Measurements from ENCODE around the gene NELFA. TPM values are rescaled to one million over a fixed set of nuclear protein-coding genes. Genes with fewer than 3 reads are reported as not detected.
"Not testable (repeated sequence)": the region's sequence is repeated elsewhere in the genome, so short reads cannot be mapped to it uniquely, and the experiment has no call there.

The NELFA gene
- total RNA-seq, 1 experiment from 2014 or later = 19.4 TPM

DNA sequence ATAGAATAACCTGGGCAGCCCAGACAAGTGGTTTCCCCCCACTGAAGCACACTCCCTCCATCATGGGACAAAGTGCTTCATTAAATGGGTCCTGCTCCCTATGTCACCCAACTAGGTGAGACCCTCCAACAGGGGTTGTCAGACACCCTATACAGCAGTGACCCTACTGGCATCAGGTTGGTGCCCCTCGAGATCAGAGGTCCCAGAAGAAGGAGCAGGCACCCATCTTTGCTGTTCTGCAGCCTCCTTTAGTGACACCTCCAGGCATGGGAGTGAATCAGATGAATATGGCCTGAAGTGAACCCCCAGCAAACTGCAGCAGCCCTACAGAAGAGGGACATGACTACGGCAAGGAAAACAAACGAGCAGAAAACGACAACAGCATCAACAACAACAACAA, 11.1 kb downstream of the NELFA start:
- no peak for DNase-seq (ENCODE audit: extremely low read depth, low read depth)

DNA sequence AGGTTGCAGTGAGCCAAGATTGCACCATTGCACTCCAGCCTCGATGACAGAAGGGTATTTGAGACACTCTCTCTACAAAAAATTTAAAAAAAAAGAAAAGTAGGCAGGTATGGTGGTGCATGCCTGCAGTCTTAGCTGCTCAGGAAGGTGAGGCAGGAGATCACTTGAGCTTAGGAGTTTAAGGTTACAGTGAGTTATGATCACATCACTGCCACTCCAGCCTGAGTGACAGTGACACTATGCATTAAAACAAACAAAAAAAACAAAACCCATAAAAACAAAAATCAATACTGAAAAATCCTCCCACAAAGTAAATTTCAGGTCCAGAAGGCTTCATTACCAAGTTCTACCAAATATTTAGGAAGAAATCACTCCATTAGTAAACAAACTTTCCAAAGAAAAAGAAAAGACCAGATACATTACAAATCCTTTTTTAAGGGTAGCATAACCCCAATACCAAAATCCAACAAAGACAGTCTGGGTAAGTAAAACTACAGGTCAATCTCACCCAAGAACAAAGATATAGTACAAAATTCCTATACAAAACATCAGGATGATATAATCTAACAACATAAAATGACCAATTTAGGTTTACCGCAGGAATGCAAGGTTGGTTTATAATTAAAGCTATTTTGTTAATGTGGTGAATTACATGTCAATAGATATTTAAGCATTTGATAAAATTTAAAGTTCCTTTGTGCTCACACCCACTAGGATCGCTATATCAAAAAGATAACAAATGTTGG, 11.7 kb downstream of the NELFA start:
- no peak for DNase-seq (ENCODE audit: extremely low read depth, low read depth)

DNA sequence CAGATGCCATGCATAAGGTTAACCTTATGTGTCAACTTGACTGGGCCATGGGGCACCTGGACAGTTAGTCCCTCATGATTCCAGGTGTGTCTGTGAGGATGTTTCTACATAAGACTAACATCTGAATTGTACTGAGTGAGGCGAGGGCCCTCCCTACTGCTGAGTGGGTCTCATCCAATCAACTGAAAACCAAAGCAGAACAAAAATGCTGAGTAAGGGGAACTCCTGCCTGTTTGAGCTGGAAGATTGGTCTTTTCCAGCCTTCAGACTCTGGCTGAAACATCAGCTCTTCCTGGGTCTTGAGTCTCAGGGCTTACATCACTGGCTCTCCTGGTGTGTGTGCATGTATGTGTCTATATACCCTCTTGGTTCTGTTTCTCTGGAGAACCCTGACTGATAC, 13.8 kb downstream of the NELFA start:
- DNase-seq (ENCODE audit: extremely low read depth, low read depth) = no peak

DNA sequence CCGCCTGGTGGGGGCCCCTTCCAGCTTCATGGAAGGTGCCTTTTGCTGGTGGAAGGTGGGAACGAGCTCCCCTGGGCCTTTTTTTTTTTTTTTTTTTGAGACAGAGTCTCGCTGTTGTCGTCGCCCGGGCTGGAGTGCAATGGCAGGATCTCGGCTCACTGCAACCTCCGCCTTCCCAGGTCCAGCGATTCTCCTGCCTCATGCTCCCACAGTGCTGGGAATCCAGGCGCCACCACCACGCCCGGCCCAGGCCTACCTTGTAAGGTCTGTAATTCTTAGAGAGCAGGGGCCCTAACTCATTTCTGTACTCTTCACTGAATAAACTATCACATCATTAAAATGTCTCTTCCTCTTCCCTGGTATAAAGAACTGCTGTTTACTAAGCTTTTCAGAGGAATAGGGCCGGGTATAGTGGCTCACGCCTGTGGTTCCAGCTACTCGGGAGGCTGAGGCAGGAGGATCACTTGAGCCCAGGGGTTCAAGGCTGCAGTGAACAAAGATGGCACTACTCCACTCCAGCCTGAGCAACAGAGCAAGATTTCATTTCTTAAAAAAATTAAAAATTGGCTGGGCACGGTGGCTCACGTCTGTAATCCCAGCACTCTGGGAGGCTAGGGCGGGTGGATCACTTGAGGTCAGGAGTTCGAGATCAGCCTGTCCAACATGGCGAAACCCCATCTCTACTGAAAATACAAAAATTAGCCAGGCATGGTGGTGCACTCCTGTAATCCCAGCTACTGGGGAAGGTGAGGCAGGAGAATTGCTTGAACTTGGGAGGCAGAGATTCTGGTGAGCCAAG, 14.9 kb downstream of the NELFA start:
- DNase-seq (ENCODE audit: extremely low read depth, low read depth) = not testable (repeated sequence)

- DNase-seq (ENCODE audit: extremely low read depth, low read depth) = no peak
These were observed 15.6 kb downstream of the NELFA start for GRCh38 chr4:1993169-1993516.

DNA sequence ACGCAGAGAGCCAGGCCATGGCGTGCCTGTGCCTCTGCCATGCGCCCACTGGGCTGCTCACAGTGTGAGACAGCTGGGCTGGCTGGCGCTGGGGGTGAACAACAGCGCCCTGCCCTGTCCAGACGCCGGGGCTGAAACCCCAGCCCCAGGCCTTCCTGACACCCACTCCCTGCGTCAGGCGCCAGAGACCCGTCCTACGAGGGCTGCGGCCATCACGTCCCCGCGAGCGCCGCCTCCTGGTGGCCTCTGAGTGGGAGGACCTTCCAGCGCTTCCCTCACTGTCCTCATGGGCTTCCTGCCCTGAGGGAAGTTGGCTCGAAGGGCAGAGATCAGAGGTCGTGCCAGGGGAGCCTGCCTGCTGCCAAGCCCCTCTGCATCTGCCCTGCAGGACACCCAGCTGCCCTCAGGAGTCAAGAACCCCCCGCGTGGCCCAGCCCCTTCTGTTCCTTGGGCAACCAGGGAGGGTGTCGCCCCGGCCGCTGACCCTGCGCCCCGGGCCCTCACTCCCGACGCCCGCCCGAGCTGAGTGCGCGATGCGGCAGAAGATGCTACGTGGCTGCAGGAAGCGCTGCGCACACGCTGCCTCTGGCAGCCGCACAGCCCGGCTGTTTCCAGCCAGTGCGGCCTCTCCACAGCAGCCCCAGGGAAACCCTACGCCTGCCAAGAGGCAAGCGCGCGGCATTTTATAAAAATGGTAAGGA, 16.2 kb downstream of the NELFA start:
- no peak for DNase-seq (ENCODE audit: extremely low read depth, low read depth)

DNA sequence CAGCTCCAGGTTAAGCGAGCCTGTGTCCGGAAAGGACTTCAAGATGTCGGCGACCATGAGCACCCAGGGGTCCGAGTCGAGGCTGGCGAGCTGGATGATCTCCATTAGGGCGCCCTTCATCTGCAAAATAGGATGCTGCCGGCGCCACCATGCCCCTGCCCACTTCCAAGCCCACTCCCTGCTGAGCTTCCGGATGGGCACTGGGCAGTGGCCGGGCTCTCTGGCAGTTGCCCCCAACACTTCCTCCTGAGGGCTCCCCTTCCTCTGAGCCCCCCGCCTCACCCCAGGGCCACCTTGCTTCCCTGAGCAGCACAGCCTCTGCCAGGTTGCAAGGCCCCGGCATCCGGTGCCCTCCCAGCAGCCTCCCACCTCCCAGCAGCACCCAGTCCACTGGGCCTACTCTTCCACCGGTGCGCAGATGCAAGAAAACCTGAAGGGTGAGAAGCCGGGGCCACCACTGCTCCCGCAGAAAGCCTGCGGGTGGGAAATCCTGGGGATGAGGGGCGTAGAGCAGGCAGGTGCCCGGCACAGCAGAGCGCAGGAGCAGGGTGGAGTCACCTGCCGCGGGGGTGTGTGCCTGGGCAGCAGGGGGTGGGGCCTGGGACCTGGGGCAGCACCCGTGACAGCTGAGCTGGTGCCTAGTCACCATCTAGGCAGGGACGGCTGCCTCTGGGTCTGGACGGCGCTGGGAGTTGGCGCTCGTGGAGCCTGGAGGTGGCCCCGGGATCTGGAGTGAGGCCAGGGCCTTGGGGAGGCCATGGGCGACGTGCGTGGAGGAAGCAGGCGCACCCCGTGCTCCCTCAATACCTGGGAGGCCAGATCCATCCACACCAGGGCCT, 17.0 kb downstream of the NELFA start:
- DNase-seq (ENCODE audit: extremely low read depth, low read depth) = no peak

DNA sequence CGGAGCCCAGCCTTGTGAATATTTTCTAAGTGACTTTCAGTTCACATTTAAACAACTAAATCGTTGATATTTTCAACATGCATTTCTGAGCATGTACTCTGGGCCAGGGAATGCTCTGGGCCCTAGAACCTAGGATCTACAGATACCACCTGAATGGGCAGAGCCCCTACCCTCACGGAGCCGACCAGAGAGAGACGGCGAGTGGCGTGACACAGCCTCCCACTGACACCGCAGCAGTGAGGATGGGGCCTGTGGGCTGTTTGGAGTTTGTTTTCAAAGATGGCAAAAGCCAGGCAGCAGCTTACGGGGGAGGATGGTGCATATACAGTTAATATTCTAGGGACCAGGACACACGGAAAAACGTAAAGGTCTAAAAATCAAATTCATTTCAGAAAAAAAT, 17.7 kb downstream of the NELFA start:
- no peak for DNase-seq (ENCODE audit: extremely low read depth, low read depth)

- DNase-seq (ENCODE audit: extremely low read depth, low read depth) = no peak
These were observed 18.1 kb downstream of the NELFA start for GRCh38 chr4:1990676-1991075.

DNA sequence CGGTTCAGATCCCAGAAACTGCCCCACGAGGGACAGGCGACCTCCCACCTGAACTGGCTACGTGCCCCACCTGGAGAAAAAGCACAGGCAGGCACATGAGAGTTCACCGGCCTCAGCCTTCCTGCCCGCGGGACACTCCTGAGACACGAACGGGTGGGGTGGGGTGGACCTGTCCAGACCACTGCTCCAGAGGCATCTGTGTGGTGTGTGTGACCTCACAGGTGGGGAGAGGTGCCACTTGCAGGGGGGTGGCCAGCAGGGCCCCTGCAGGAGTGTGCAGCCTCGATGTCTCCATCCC, 18.5 kb downstream of the NELFA start:
- DNase-seq (ENCODE audit: extremely low read depth, low read depth) = no peak

GRCh38 chr4:1989533-1990347, 19.0 kb downstream of the NELFA start:
- no peak for DNase-seq (ENCODE audit: extremely low read depth, low read depth)

- DNase-seq (ENCODE audit: extremely low read depth, low read depth) = no peak
These were observed 20.4 kb downstream of the NELFA start for GRCh38 chr4:1988327-1988724.

GRCh38 chr4:1987721-1988326, 20.9 kb downstream of the NELFA start:
- DNase-seq (ENCODE audit: extremely low read depth, low read depth) = no peak

DNA sequence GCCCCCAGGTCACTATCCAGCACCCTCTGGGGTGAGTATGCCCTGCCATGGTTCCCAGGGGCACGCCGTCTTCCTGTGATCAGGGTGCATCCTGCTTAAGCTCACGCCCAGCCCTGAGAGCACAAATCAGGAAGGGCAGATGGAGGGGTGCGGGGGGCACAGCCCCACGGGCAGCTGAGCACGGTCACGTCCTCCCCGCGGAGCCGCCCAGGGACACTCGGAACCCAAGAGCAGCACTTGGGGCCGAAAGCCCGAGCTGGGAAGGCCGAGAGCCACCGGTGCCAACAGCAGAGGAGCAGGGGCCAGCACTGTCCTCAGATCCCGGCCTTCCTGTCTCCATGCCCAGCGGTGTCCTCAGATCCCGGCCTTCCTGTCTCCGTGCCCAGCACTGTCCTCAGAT, 21.5 kb downstream of the NELFA start:
- DNase-seq (ENCODE audit: extremely low read depth, low read depth) = no peak

DNA sequence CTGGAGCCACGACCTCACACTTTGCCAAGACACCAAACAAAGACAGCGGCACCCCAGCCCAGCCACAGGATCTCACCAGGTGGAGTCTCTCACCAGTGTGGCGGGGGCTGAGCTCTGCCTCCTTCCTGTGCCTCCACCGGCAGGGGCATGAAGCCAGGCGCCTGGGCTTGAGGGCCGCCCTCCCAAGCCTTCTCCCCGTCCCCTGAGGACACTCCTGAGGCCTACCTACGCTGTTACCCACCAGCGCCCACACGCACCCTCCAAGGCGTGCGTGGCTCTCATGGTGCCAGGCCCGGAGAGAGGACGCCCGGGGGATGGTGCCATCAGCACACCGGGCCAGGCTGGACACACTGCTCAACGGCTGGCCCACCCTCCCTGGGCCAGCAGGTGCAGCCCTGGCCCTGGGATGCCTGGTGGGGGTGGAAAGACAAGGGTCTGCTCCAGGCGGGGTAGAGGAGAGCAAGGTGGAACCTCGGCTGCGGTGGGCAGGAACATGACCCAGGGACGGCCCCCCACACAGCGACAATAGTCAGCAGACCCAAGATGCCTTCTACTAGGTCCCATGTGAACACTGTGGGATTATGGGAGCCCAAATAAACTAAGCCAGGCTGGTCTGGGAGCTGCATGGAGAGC, 22.1 kb downstream of the NELFA start:
- DNase-seq (ENCODE audit: extremely low read depth, low read depth) = no peak

DNA sequence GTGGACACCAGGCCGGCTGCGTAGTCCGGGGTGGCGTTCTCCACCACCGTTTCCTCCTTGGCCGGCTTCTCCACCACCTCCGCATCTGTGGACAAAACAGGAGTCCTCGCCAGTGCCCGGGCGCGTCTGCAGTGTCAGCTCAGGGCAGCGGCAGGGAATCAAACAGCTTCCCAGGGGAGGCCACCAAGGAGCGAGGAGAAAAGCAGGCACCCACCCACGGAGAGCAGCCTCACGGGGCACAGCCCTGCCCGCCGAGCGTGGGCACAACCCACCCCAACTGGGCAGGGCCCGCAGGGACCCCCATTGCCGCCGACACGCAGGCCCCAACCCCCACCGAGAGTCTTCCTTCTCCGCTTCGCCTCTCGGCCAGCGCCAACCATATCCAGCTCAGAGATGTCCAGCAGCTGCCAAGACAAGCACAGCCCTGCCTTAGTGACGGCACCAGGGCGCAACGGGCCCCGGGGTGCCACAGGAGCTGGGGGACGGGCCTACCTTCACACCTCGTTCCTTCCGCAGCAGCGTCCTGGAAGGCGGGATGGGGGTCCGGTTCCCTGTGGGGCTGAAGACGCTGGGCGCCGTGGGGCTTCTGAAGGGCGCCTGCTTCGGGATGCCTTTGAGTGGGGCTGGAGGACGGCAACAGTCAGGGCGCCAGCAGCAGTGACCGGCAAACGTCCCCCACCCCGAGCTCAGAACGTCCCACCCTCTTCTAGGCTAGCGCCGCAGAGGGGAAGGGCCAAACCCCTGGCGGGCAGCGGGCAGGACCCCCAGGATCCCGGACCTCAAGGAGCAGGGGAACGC, 22.8 kb downstream of the NELFA start:
- no peak for DNase-seq (ENCODE audit: extremely low read depth, low read depth)

- DNase-seq (ENCODE audit: extremely low read depth, low read depth) = no peak
These were observed 23.5 kb downstream of the NELFA start for GRCh38 chr4:1985294-1985693.

GRCh38 chr4:1984406-1985191, 24.2 kb downstream of the NELFA start:
- no peak for DNase-seq (ENCODE audit: extremely low read depth, low read depth)

Data from NCI-H460 (cell line).